ENCODE data around the gene IER2.

GRCh38 chr19:13154241-13154778 lies 4.1 kb downstream of the IER2 start:
- TF ChIP-seq CTCF (IDR thresholded peaks at IDR 0.05) (no peak), POLR2A (IDR thresholded peaks at IDR 0.05) (peak in 1 of 2 donors; percentile 42)

All from heart left ventricle (tissue), 13 donors.